Erythroblast (primary cell): Measurements from ENCODE around the gene ZFYVE28.

Experiments used
- DNase-seq, 2 experiments: peaks; one replicate each; lab custom pipeline; 2025; lab: John Stamatoyannopoulos, UW
- GATA1 ChIP-seq: IDR thresholded peaks from 2 replicates; pipeline ENCODE4 v1.6.1; 2011; ENCODE audit warnings: low read depth, mild to moderate bottlenecking, control low read depth, low read length, moderate library complexity
- POLR2A ChIP-seq: IDR thresholded peaks from 2 replicates; pipeline ENCODE4 v1.6.1; 2011; ENCODE audit warnings: mild to moderate bottlenecking, low read length

Gene ZFYVE28

DNA sequence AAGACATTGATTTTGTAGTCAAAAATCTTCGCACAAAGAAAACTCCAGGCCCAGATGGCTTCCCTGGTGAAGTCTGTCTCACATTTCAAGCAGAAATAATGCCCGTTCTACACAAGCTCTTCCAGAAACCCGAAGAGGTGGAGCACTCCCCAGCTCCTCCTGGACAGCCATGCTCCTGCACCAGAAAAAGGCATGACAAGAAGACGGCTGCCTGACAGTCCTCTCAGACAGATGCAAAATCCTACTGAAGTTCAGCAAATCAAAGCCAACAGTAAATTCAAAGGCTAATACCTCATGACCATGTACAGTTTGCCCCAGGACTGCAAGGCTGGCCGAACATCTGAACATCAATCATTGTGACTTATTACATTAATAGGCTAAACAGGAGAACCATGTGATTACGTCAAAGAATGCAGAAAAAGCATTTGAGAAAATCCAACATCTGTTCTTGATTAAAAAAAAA lies 125.8 kb downstream of the ZFYVE28 start:
- DNase-seq: no peak

GRCh38 chr4:2291705-2292645 lies 126.5 kb downstream of the ZFYVE28 start:
- DNase-seq: no peak
- TF ChIP-seq GATA1 (no peak), POLR2A (no peak)

More for the DNA sequence above, 125.8 kb downstream of the ZFYVE28 start:
- TF ChIP-seq POLR2A (no peak), GATA1 (no peak)

DNA sequence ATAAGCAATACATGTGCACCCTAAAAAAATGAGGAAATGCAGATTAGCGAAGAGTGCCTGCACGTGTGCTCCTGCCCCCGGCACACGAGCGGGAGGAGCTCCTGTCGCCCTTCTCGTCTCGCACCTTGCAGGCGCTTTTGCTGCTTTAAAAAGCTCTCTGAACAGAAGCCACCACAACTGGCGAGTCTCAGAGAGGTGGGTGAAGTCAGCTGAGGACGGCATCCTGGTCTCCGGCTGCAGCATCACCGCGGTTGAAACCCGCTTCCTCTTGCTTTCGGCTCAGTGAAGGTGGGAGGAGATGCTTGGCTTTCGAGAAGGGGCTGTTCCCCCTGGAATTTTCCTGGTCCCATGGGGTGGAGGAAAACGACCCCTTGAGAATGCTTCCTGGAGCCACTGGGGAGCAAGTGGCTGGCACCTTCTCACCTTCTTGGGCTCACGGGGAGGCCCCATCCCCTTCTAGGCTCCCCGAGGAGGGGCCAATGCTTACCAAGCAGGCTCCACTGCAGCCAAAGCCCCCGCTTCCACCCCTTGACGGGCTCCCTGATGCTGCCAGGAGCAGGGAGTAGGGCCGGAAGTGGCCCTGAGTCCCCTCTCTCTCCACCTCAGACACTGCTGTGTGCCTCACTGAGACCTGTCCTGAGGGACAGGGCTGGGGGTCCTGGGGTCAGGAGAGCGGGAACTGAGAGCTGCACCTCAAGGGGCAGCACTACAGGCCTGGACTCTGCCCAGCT lies 127.3 kb downstream of the ZFYVE28 start:
- no peak for DNase-seq
- no peak for TF ChIP-seq GATA1
- no peak for TF ChIP-seq POLR2A

DNA sequence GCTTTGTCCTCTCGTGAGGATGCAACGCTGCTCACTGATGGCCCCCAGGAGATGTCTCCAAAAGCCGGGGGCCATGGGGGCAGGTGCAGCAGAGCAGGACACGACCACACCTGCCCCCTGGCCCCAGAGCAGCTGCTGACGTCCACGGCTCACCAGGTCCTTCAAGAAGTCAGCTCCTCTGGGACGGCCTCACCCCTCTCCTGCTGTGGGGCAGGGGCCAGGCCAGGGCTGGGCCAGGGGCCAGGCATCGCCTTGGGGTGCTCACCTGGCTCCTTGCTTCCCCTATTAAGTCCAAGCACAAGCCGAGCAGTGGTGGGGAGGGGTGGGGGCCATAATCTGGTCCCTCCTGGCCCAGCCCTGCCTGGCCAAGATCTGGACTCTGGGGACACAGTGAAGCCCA lies 128.0 kb downstream of the ZFYVE28 start:
- DNase-seq: no peak
- TF ChIP-seq POLR2A: no peak
- TF ChIP-seq GATA1: no peak

GRCh38 chr4:2289955-2290333 lies 128.5 kb downstream of the ZFYVE28 start:
- no peak for TF ChIP-seq GATA1
- no peak for TF ChIP-seq POLR2A
- DNase-seq: no peak

GRCh38 chr4:2289311-2289954 lies 129.0 kb downstream of the ZFYVE28 start:
- no peak for TF ChIP-seq POLR2A
- no peak for TF ChIP-seq GATA1
- no peak for DNase-seq

GRCh38 chr4:2288051-2288541 lies 130.3 kb downstream of the ZFYVE28 start:
- no peak for TF ChIP-seq POLR2A
- no peak for TF ChIP-seq GATA1
- DNase-seq: no peak

- DNase-seq: no peak
- no peak for TF ChIP-seq GATA1
- no peak for TF ChIP-seq POLR2A
These were observed 130.9 kb downstream of the ZFYVE28 start for GRCh38 chr4:2287594-2287915.

DNA sequence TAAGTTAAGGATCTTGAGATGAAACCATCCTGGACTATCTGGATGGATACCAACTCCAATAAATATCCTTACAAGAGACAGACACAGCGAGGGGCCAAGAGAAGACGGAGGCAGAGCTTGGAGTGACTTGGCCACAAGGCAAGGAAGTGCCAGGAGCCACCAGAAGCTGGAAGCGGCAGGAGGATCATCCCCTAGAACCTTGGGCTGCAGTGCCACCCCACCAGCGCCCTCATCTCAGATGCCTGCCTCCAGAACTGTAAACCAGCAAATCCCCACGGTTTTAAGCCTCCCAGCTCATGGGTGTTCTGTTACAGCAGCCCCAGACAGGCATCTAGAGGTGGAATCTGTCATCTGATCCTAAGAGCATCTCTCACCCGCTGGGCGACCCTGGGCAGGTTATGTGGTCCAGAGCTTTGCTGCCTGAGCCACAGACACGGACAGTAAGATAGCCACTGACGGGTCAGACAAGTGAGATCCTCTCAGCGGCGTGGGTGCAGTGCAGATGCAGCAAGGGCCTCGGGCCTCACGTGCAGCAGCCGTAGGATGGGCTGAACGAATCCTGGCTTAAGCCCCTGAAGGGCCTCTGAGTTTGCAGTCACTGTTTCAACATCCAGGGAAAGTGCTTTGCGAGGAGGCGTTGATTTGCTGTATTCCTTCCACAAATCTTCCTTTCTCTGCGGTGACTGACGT lies 131.4 kb downstream of the ZFYVE28 start:
- TF ChIP-seq POLR2A (no peak), GATA1 (no peak)
- no peak for DNase-seq

- no peak for DNase-seq
- TF ChIP-seq POLR2A (no peak), GATA1 (no peak)
These were observed 132.6 kb downstream of the ZFYVE28 start for GRCh38 chr4:2285613-2286381.

- TF ChIP-seq GATA1 (no peak), POLR2A (no peak)
- DNase-seq: no peak
These were observed 133.4 kb downstream of the ZFYVE28 start for GRCh38 chr4:2284934-2285612.
